Progenitor cell of endocrine pancreas (in vitro differentiated cells): ENCODE results near the gene DIP2C. TPM values are rescaled to one million over a fixed set of nuclear protein-coding genes. Genes with fewer than 3 reads are reported as not detected.

Experiments
- DNase-seq: peaks from one replicate; pipeline ENCODE4 v3.0.0; 2021; ENCODE audit warnings: low spot score; ENCODE audit not compliant: unreplicated experiment
- H3K27ac Mint-ChIP-seq: 2 replicates; pipeline ENCODE4 v1.8.0; 2021; ENCODE audit warnings: mild to moderate bottlenecking, moderate library complexity, mixed read lengths
- H3K27me3 Mint-ChIP-seq: 2 replicates; pipeline ENCODE4 v1.8.0; 2021; ENCODE audit warnings: mixed read lengths
- H3K36me3 Mint-ChIP-seq: 2 replicates; pipeline ENCODE4 v1.8.0; 2022; ENCODE audit warnings: mixed read lengths; ENCODE audit not compliant: insufficient read depth
- H3K4me1 Mint-ChIP-seq: 2 replicates; pipeline ENCODE4 v1.8.0; 2021; ENCODE audit warnings: low read depth, mixed read lengths
- H3K4me3 Mint-ChIP-seq: 2 replicates; pipeline ENCODE4 v1.8.0; 2021; ENCODE audit warnings: low read depth, mild to moderate bottlenecking, moderate library complexity, mixed read lengths
- H3K9me3 Mint-ChIP-seq: 2 replicates; pipeline ENCODE4 v1.8.0; 2021; ENCODE audit warnings: low read depth, mixed read lengths
- CTCF ChIP-seq: fragments of 200-600 bp; sonication (generic); IDR thresholded peaks from one replicate; pipeline ENCODE4 v1.5.0; 2021; ENCODE audit warnings: antibody characterized with exemption, mild to moderate bottlenecking; ENCODE audit not compliant: unreplicated experiment
- total RNA-seq: library from RNA; stranded (reverse); gene quantifications from 2 replicates; pipeline ENCODE4 v1.2.1, GENCODE V29; 2021

DIP2C gene
- total RNA-seq, 1 donor from 2014 or later: 27.2 TPM

- Mint-ChIP-seq H3K27me3 (no peaks in the 10 kb centered on the region), H3K9me3 (no peaks in the 10 kb centered on the region), H3K4me1 (peaks cover 9% of the 10 kb centered on the region), H3K36me3 (peaks cover 9% of the 10 kb centered on the region), H3K27ac (peak overlapping the region; percentile 55), H3K4me3 (no peak overlapping the region)
- DNase-seq: no peak
- no peak for TF ChIP-seq CTCF
These were observed 296.8 kb downstream of the DIP2C start for GRCh38 chr10:392705-393037.

DNA sequence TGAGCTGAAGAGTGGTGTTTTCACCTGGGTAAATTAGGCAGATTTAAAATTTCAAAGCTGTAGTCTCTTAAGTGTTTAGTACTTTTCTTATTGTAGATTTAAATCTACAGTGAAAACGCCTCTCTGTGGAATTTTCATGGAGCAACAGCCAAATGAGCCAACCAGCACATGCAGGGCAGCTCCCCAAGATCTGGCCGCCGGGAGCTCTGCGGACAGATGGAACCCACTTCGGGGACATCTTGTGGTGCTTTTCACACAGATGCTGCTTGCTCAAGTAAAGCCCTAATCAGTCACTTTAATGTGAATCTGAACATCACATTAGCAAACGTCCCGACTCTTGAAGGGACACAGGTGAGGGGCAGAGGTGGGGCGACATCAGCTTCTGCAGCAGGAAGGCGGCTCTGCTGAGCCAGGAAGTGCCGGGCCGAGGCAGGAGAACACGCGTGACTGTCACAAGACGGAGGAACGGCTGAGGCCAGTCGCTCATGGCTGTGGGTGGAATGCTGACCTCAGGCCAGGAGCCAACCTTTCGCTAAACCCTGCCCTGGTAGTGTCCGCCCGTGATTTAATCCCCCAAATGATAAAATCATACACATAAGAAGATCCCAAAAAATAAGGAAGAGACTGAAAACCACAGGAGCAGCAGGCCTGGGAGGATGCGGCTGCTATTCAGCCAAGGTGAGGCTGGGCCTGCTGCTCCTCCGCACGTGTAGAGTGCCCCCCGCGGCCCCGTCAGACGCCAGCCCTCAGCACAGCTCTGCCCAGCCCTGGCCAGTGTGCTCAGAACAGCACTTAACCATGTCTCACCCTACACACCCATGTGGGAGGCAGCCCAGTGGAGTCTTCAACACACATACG lies 297.4 kb downstream of the DIP2C start:
- no peak for TF ChIP-seq CTCF
- peaks cover 9% of the 10 kb centered on the region for H3K36me3 Mint-ChIP-seq
- H3K4me3 Mint-ChIP-seq: no peak overlapping the region
- no peaks in the 10 kb centered on the region for H3K9me3 Mint-ChIP-seq
- no peak for DNase-seq
- peak overlapping the region; percentile 55 for H3K27ac Mint-ChIP-seq
- H3K27me3 Mint-ChIP-seq: no peaks in the 10 kb centered on the region
- peaks cover 6% of the 10 kb centered on the region for H3K4me1 Mint-ChIP-seq

DNA sequence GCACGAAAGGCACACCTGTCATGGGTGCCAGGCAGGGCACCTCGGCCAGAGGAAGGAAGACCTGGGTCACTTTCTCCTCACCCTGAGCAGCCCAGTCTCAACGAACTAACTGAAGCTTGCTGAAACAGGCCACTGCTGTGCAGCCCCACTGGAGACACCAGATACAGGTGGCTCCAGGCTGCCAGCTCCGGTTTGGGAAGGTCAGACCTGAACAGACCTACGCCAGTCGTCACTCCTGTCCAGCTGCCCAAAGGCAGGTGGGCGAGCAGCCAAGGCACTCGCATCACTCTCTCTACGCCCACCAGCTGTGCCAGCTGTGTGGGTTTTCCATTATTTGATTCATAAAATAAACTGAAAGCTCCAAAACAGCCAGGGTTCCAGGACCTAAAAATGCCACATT lies 298.2 kb downstream of the DIP2C start:
- Mint-ChIP-seq H3K9me3 (no peaks in the 10 kb centered on the region), H3K27ac (no peak overlapping the region), H3K27me3 (no peaks in the 10 kb centered on the region), H3K36me3 (peaks cover 12% of the 10 kb centered on the region), H3K4me1 (peaks cover 6% of the 10 kb centered on the region), H3K4me3 (no peak overlapping the region)
- no peak for TF ChIP-seq CTCF
- DNase-seq: no peak

GRCh38 chr10:390449-391100 lies 298.9 kb downstream of the DIP2C start:
- no peak for DNase-seq
- Mint-ChIP-seq H3K36me3 (peaks cover 12% of the 10 kb centered on the region), H3K9me3 (no peaks in the 10 kb centered on the region), H3K27me3 (no peaks in the 10 kb centered on the region), H3K4me3 (no peak overlapping the region), H3K4me1 (peaks cover 6% of the 10 kb centered on the region), H3K27ac (no peak overlapping the region)
- TF ChIP-seq CTCF: no peak

- Mint-ChIP-seq H3K4me1 (peaks cover 6% of the 10 kb centered on the region), H3K4me3 (no peak overlapping the region), H3K27me3 (no peaks in the 10 kb centered on the region), H3K36me3 (peaks cover 12% of the 10 kb centered on the region), H3K9me3 (no peaks in the 10 kb centered on the region), H3K27ac (no peak overlapping the region)
- DNase-seq: no peak
- no peak for TF ChIP-seq CTCF
These were observed 299.5 kb downstream of the DIP2C start for GRCh38 chr10:389836-390448.
